Left ventricle myocardium inferior (tissue), 1 donor: ENCODE results near the gene AK4. TPM values are rescaled to one million over a fixed set of nuclear protein-coding genes. Genes with fewer than 3 reads are reported as not detected.

Experiments
- DNase-seq: peaks from one replicate; pipeline ENCODE4 v3.0.0-alpha.2; 2020
- H3K27ac ChIP-seq: fragments of 200-600 bp; replicated peaks from 2 replicates; pipeline ENCODE4 v1.8.0; 2021
- H3K27me3 ChIP-seq: fragments of 200-600 bp; 2 replicates; pipeline ENCODE4 v1.8.0; 2021; ENCODE audit warnings: low read depth
- H3K36me3 ChIP-seq: fragments of 200-600 bp; 2 replicates; pipeline ENCODE4 v1.8.0; 2021
- H3K4me1 ChIP-seq: fragments of 200-600 bp; 2 replicates; pipeline ENCODE4 v1.8.0; 2021
- H3K4me3 ChIP-seq: fragments of 200-600 bp; 2 replicates; pipeline ENCODE4 v1.8.0; 2021; ENCODE audit warnings: mild to moderate bottlenecking, moderate library complexity
- H3K9me3 ChIP-seq: fragments of 200-600 bp; replicated peaks from 2 replicates; pipeline ENCODE4 v1.8.0; 2021
- CTCF ChIP-seq: fragments of 200-600 bp; IDR thresholded peaks from 2 replicates; pipeline ENCODE4 v1.8.0; 2021; ENCODE audit warnings: antibody characterized with exemption, mild to moderate bottlenecking, borderline replicate concordance
- intact Hi-C: fragments of 100-400 bp; cut with micrococcal nuclease; formaldehyde crosslinking; loops from one replicate; pipeline ENCODE4 v1.11.0; 2022
- total RNA-seq: library from RNA; stranded (reverse); fragmentation: NEBNext Ultra II Directional; extraction: Animal tissue kit (Norgen Biotek cat#: 25700); gene quantifications from one replicate; pipeline ENCODE4 v1.2.1, GENCODE V29; 2021
- donor health status: DM: no; HTN: yes; CAD: no; lungs with severe emphysema.

Gene AK4
- total RNA-seq, 1 donor from 2014 or later = 168 TPM

- no peak overlapping the region for H3K27ac ChIP-seq
- intact Hi-C loops = no loop called here
- DNase-seq = no peak
- H3K4me1 ChIP-seq = peaks cover 26% of the 10 kb centered on the region
- H3K36me3 ChIP-seq = no peaks in the 10 kb centered on the region
- no peaks in the 10 kb centered on the region for H3K27me3 ChIP-seq
- no peak overlapping the region for H3K4me3 ChIP-seq
- no peaks in the 10 kb centered on the region for H3K9me3 ChIP-seq
- TF ChIP-seq CTCF = no peak
Observed at GRCh38 chr1:65259816-65260215, 111.8 kb downstream of the AK4 start.

- no peak overlapping the region for H3K27ac ChIP-seq
- peaks cover 3% of the 10 kb centered on the region for H3K27me3 ChIP-seq
- H3K9me3 ChIP-seq = no peaks in the 10 kb centered on the region
- DNase-seq = no peak
- H3K36me3 ChIP-seq = no peaks in the 10 kb centered on the region
- intact Hi-C loops = no loop called here
- H3K4me3 ChIP-seq = no peak overlapping the region
- peaks cover 27% of the 10 kb centered on the region for H3K4me1 ChIP-seq
- no peak for TF ChIP-seq CTCF
Observed at GRCh38 chr1:65260851-65261473, 113.0 kb downstream of the AK4 start.

- Histone ChIP-seq H3K4me1 (peaks cover 25% of the 10 kb centered on the region), H3K27me3 (peaks cover 16% of the 10 kb centered on the region), H3K27ac (no peak overlapping the region), H3K36me3 (no peaks in the 10 kb centered on the region), H3K4me3 (no peak overlapping the region), H3K9me3 (no peaks in the 10 kb centered on the region)
- no peak for DNase-seq
- intact Hi-C loops = no loop called here
- TF ChIP-seq CTCF = no peak
Observed at GRCh38 chr1:65263286-65263685, 115.3 kb downstream of the AK4 start.

- peaks cover 16% of the 10 kb centered on the region for H3K27me3 ChIP-seq
- intact Hi-C loops = no loop called here
- no peaks in the 10 kb centered on the region for H3K36me3 ChIP-seq
- peaks cover 25% of the 10 kb centered on the region for H3K4me1 ChIP-seq
- no peak for TF ChIP-seq CTCF
- H3K4me3 ChIP-seq = peak overlapping the region; percentile 79
- no peaks in the 10 kb centered on the region for H3K9me3 ChIP-seq
- H3K27ac ChIP-seq = peak overlapping the region; percentile 83
- DNase-seq = peak; percentile 18
Observed at GRCh38 chr1:65264197-65264929, 116.4 kb downstream of the AK4 start.

GRCh38 chr1:65265296-65265650 is 117.3 kb downstream of the AK4 start:
- Histone ChIP-seq H3K4me3 (peak overlapping the region; percentile 79), H3K27ac (peak overlapping the region; percentile 83), H3K36me3 (no peaks in the 10 kb centered on the region), H3K27me3 (peaks cover 16% of the 10 kb centered on the region), H3K9me3 (no peaks in the 10 kb centered on the region), H3K4me1 (peaks cover 25% of the 10 kb centered on the region)
- no peak for TF ChIP-seq CTCF
- intact Hi-C loops = no loop called here
- no peak for DNase-seq
